AG09319 (cell line): Measurements from ENCODE around the gene WSB2.
A peak's percentile ranks its signal among the peaks of the same experiment; 100 is the strongest.

ENCODE experiments used
- DNase-seq: peaks from one replicate; pipeline ENCODE4 v3.0.0-alpha.2; 2010; ENCODE audit warnings: low read depth; ENCODE audit errors: extremely low read depth
- CTCF ChIP-seq: IDR thresholded peaks from 2 replicates; pipeline ENCODE4 v1.5.1; 2011; ENCODE audit warnings: low read depth, mild to moderate bottlenecking, inconsistent platforms, low read length, moderate library complexity

WSB2 gene

GRCh38 chr12:118017926-118018325 lies 43.1 kb downstream of the WSB2 start:
- no peak for TF ChIP-seq CTCF

GRCh38 chr12:118016424-118017264 lies 44.3 kb downstream of the WSB2 start, which contains the start of gene RFC5:
TSS of gene RFC5 (plus strand) at chr12:118016703. CDS start at chr12:118016828, 125 bp downstream.
- peak; percentile 93 for DNase-seq
- no peak; the same call in 1 of the 2 replicates for TF ChIP-seq CTCF

More at GRCh38 chr12:118017926-118018325, 43.1 kb downstream of the WSB2 start:
- DNase-seq: no peak

- DNase-seq: no peak
- TF ChIP-seq CTCF: no peak
These were observed 45.0 kb downstream of the WSB2 start for GRCh38 chr12:118015944-118016343.

- no peak for DNase-seq
- no peak for TF ChIP-seq CTCF
These were observed 45.7 kb downstream of the WSB2 start for GRCh38 chr12:118015306-118015705.

- no peak for TF ChIP-seq CTCF
These were observed 47.7 kb downstream of the WSB2 start for GRCh38 chr12:118013283-118013682.

GRCh38 chr12:118011961-118012360 lies 49.0 kb downstream of the WSB2 start:
- DNase-seq: no peak
- TF ChIP-seq CTCF: no peak

More at GRCh38 chr12:118013283-118013682, 47.7 kb downstream of the WSB2 start:
- no peak for DNase-seq

- TF ChIP-seq CTCF: no peak
- DNase-seq: no peak
These were observed 49.6 kb downstream of the WSB2 start for GRCh38 chr12:118011377-118011776.
